ENCODE data around the gene PGAM5.
"Not testable (repeated sequence)": the region's sequence is repeated elsewhere in the genome, so short reads cannot be mapped to it uniquely, and the experiment has no call there.

PGAM5 gene

GRCh38 chr12:132690112-132690511 lies 20.5 kb upstream of the PGAM5 start:
- Histone ChIP-seq H3K4me3 (ENCODE audit: low read depth, low read length) (no peak overlapping the region), H3K9me3 (ENCODE audit: control insufficient read depth, insufficient read depth, low read depth, low read length) (no peaks in the 10 kb centered on the region), H3K27me3 (ENCODE audit: control insufficient read depth, insufficient read depth, low read length) (peaks cover 9% of the 10 kb centered on the region), H3K4me1 (ENCODE audit: control insufficient read depth, insufficient read depth, low read length) (peaks cover 10% of the 10 kb centered on the region; the same call in 1 of the 2 replicates), H3K27ac (ENCODE audit: low read depth, low read length) (no peak overlapping the region), H3K9ac (ENCODE audit: low read length) (no peak overlapping the region), H3K36me3 (ENCODE audit: control insufficient read depth, insufficient read depth, low read length) (peaks cover 8% of the 10 kb centered on the region)

GRCh38 chr12:132692030-132692429 lies 18.6 kb upstream of the PGAM5 start:
- peaks cover 10% of the 10 kb centered on the region; the same call in 1 of the 2 replicates for H3K4me1 ChIP-seq (ENCODE audit: control insufficient read depth, insufficient read depth, low read length)
- not testable (repeated sequence) for H3K27me3 ChIP-seq (ENCODE audit: control insufficient read depth, insufficient read depth, low read length); H3K27ac ChIP-seq (ENCODE audit: low read depth, low read length); H3K9ac ChIP-seq (ENCODE audit: low read length); H3K9me3 ChIP-seq (ENCODE audit: control insufficient read depth, insufficient read depth, low read depth, low read length); H3K4me3 ChIP-seq (ENCODE audit: low read depth, low read length)
- H3K36me3 ChIP-seq (ENCODE audit: control insufficient read depth, insufficient read depth, low read length), result peaks cover 18% of the 10 kb centered on the region

- not testable (repeated sequence) for H3K4me1 ChIP-seq (ENCODE audit: control insufficient read depth, insufficient read depth, low read length); H3K4me3 ChIP-seq (ENCODE audit: low read depth, low read length); H3K9ac ChIP-seq (ENCODE audit: low read length); H3K9me3 ChIP-seq (ENCODE audit: control insufficient read depth, insufficient read depth, low read depth, low read length); H3K27me3 ChIP-seq (ENCODE audit: control insufficient read depth, insufficient read depth, low read length); H3K27ac ChIP-seq (ENCODE audit: low read depth, low read length)
- H3K36me3 ChIP-seq (ENCODE audit: control insufficient read depth, insufficient read depth, low read length), result peaks cover 31% of the 10 kb centered on the region
Observed at GRCh38 chr12:132694888-132695287, 15.8 kb upstream of the PGAM5 start.

- H3K27me3 ChIP-seq (ENCODE audit: control insufficient read depth, insufficient read depth, low read length), result no peaks in the 10 kb centered on the region
- H3K4me3 ChIP-seq (ENCODE audit: low read depth, low read length), result no peak overlapping the region
- no peak overlapping the region for H3K27ac ChIP-seq (ENCODE audit: low read depth, low read length)
- peaks cover 31% of the 10 kb centered on the region for H3K36me3 ChIP-seq (ENCODE audit: control insufficient read depth, insufficient read depth, low read length)
- H3K9ac ChIP-seq (ENCODE audit: low read length), result no peak overlapping the region
- H3K4me1 ChIP-seq (ENCODE audit: control insufficient read depth, insufficient read depth, low read length), result no peaks in the 10 kb centered on the region
- H3K9me3 ChIP-seq (ENCODE audit: control insufficient read depth, insufficient read depth, low read depth, low read length), result no peaks in the 10 kb centered on the region
Observed at GRCh38 chr12:132695431-132695830, 15.2 kb upstream of the PGAM5 start.

- no peak overlapping the region for H3K9ac ChIP-seq (ENCODE audit: low read length)
- H3K4me3 ChIP-seq (ENCODE audit: low read depth, low read length), result no peak overlapping the region
- no peaks in the 10 kb centered on the region for H3K9me3 ChIP-seq (ENCODE audit: control insufficient read depth, insufficient read depth, low read depth, low read length)
- no peaks in the 10 kb centered on the region for H3K4me1 ChIP-seq (ENCODE audit: control insufficient read depth, insufficient read depth, low read length)
- no peak overlapping the region for H3K27ac ChIP-seq (ENCODE audit: low read depth, low read length)
- H3K36me3 ChIP-seq (ENCODE audit: control insufficient read depth, insufficient read depth, low read length), result peaks cover 46% of the 10 kb centered on the region
- H3K27me3 ChIP-seq (ENCODE audit: control insufficient read depth, insufficient read depth, low read length), result no peaks in the 10 kb centered on the region
Observed at GRCh38 chr12:132698341-132698740, 12.3 kb upstream of the PGAM5 start.

- peaks cover 51% of the 10 kb centered on the region for H3K36me3 ChIP-seq (ENCODE audit: control insufficient read depth, insufficient read depth, low read length)
- H3K27ac ChIP-seq (ENCODE audit: low read depth, low read length), result no peak overlapping the region
- H3K9me3 ChIP-seq (ENCODE audit: control insufficient read depth, insufficient read depth, low read depth, low read length), result no peaks in the 10 kb centered on the region
- no peak overlapping the region for H3K9ac ChIP-seq (ENCODE audit: low read length)
- H3K4me1 ChIP-seq (ENCODE audit: control insufficient read depth, insufficient read depth, low read length), result no peaks in the 10 kb centered on the region
- H3K27me3 ChIP-seq (ENCODE audit: control insufficient read depth, insufficient read depth, low read length), result no peaks in the 10 kb centered on the region
- no peak overlapping the region for H3K4me3 ChIP-seq (ENCODE audit: low read depth, low read length)
Observed at GRCh38 chr12:132700212-132700822, 10.3 kb upstream of the PGAM5 start.

GRCh38 chr12:132702640-132703039 lies 8.0 kb upstream of the PGAM5 start:
- peaks cover 38% of the 10 kb centered on the region for H3K36me3 ChIP-seq (ENCODE audit: control insufficient read depth, insufficient read depth, low read length)
- peaks cover 5% of the 10 kb centered on the region; the same call in 1 of the 2 replicates for H3K4me1 ChIP-seq (ENCODE audit: control insufficient read depth, insufficient read depth, low read length)

GRCh38 chr12:132703641-132704040 lies 7.0 kb upstream of the PGAM5 start:
- Histone ChIP-seq H3K4me1 (ENCODE audit: control insufficient read depth, insufficient read depth, low read length) (peaks cover 5% of the 10 kb centered on the region; the same call in 1 of the 2 replicates), H3K36me3 (ENCODE audit: control insufficient read depth, insufficient read depth, low read length) (peaks cover 36% of the 10 kb centered on the region), H3K27me3 (ENCODE audit: control insufficient read depth, insufficient read depth, low read length) (no peaks in the 10 kb centered on the region), H3K9ac (ENCODE audit: low read length) (no peak overlapping the region), H3K9me3 (ENCODE audit: control insufficient read depth, insufficient read depth, low read depth, low read length) (no peaks in the 10 kb centered on the region), H3K27ac (ENCODE audit: low read depth, low read length) (no peak overlapping the region), H3K4me3 (ENCODE audit: low read depth, low read length) (no peak overlapping the region)

More at GRCh38 chr12:132702640-132703039, 8.0 kb upstream of the PGAM5 start:
- Histone ChIP-seq H3K27ac (ENCODE audit: low read depth, low read length) (no peak overlapping the region), H3K9me3 (ENCODE audit: control insufficient read depth, insufficient read depth, low read depth, low read length) (no peaks in the 10 kb centered on the region), H3K9ac (ENCODE audit: low read length) (no peak overlapping the region), H3K27me3 (ENCODE audit: control insufficient read depth, insufficient read depth, low read length) (no peaks in the 10 kb centered on the region), H3K4me3 (ENCODE audit: low read depth, low read length) (no peak overlapping the region)

- H3K9me3 ChIP-seq (ENCODE audit: control insufficient read depth, insufficient read depth, low read depth, low read length), result no peaks in the 10 kb centered on the region
- no peak overlapping the region for H3K27ac ChIP-seq (ENCODE audit: low read depth, low read length)
- no peak overlapping the region for H3K4me3 ChIP-seq (ENCODE audit: low read depth, low read length)
- H3K36me3 ChIP-seq (ENCODE audit: control insufficient read depth, insufficient read depth, low read length), result peaks cover 13% of the 10 kb centered on the region
- peaks cover 5% of the 10 kb centered on the region; the same call in 1 of the 2 replicates for H3K4me1 ChIP-seq (ENCODE audit: control insufficient read depth, insufficient read depth, low read length)
- H3K9ac ChIP-seq (ENCODE audit: low read length), result no peak overlapping the region
- no peaks in the 10 kb centered on the region for H3K27me3 ChIP-seq (ENCODE audit: control insufficient read depth, insufficient read depth, low read length)
Observed at GRCh38 chr12:132707241-132707640, 3.4 kb upstream of the PGAM5 start.

- Histone ChIP-seq H3K36me3 (ENCODE audit: control insufficient read depth, insufficient read depth, low read length) (peaks cover 12% of the 10 kb centered on the region), H3K27me3 (ENCODE audit: control insufficient read depth, insufficient read depth, low read length) (no peaks in the 10 kb centered on the region), H3K9ac (ENCODE audit: low read length) (no peak overlapping the region), H3K9me3 (ENCODE audit: control insufficient read depth, insufficient read depth, low read depth, low read length) (no peaks in the 10 kb centered on the region), H3K4me1 (ENCODE audit: control insufficient read depth, insufficient read depth, low read length) (peaks cover 5% of the 10 kb centered on the region; the same call in 1 of the 2 replicates), H3K4me3 (ENCODE audit: low read depth, low read length) (no peak overlapping the region), H3K27ac (ENCODE audit: low read depth, low read length) (no peak overlapping the region)
Observed at GRCh38 chr12:132708150-132708549, 2.5 kb upstream of the PGAM5 start.

GRCh38 chr12:132710043-132710404 lies 618 bp upstream of the PGAM5 start:
- peak overlapping the region; percentile 94 for H3K9ac ChIP-seq (ENCODE audit: low read length)
- peaks cover 5% of the 10 kb centered on the region; the same call in 1 of the 2 replicates for H3K4me1 ChIP-seq (ENCODE audit: control insufficient read depth, insufficient read depth, low read length)
- H3K9me3 ChIP-seq (ENCODE audit: control insufficient read depth, insufficient read depth, low read depth, low read length), result no peaks in the 10 kb centered on the region
- peak overlapping the region; percentile 91 for H3K27ac ChIP-seq (ENCODE audit: low read depth, low read length)
- peaks cover 16% of the 10 kb centered on the region for H3K36me3 ChIP-seq (ENCODE audit: control insufficient read depth, insufficient read depth, low read length)
- peak overlapping the region; percentile 92 for H3K4me3 ChIP-seq (ENCODE audit: low read depth, low read length)
- H3K27me3 ChIP-seq (ENCODE audit: control insufficient read depth, insufficient read depth, low read length), result no peaks in the 10 kb centered on the region

All from HUES6 (cell line).